LNCaP clone FGC (cell line): ENCODE measurements around the gene TPO.

Experiments
- DNase-seq: peaks from one replicate; pipeline ENCODE4 v3.0.0-alpha.2; 2011; ENCODE audit warnings: low read depth
- H3K4me3 ChIP-seq: 2 replicates; pipeline ENCODE4 v1.5.1; 2011; ENCODE audit warnings: mild to moderate bottlenecking, low read depth, low read length, control low read depth
- TF ChIP-seq, protein P1 (sequence below): IDR thresholded peaks from 2 replicates; pipeline ENCODE4 v1.5.1; 2012; ENCODE audit warnings: mild to moderate bottlenecking; ENCODE audit not compliant: control insufficient read depth, insufficient read depth; ENCODE audit errors: extremely low read depth

Gene TPO

DNA sequence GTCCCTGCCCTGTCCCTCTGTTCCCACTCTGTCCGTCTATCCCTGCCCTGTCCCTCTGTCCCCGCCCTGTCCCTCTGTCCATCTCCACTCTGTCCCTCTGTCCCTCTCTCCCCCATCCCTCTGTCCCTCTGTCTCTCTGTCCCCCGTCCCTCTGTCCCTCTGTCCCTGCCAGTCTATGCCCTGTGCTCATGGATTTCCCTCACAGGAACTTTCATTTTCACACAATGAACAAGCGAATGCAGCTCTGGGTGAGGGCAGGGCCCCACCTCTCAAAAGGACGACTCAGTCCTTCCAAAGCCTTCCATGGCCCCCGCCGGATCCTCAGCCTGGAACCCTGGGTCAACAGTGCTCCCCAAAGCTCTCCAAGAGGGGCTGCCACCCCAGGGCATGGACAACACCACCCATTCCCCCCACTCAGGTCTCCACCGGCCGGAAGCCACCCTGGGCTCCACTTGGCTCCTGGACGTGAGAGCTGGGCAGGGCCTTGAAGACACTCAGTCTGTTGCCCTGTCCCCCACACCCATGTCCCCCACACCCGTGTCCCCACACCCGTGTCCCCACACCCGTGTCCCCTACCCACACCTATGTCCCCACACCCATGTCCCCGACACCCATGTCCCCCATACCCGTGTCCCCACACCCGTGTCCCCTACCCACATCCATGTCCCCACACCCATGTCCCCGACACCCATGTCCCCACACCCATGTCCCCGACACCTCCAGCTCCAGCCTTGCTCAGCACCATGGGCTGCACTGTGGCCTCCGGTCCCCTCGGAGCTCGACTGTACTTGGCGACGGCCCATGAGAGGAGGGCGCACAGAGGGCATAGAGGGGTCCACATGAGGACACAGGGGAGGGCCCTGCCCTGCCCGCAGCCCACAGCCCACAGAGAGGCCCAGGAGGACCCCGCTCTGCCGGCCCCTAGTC lies 175.1 kb downstream of the TPO start:
- TF ChIP-seq, protein P1, sequence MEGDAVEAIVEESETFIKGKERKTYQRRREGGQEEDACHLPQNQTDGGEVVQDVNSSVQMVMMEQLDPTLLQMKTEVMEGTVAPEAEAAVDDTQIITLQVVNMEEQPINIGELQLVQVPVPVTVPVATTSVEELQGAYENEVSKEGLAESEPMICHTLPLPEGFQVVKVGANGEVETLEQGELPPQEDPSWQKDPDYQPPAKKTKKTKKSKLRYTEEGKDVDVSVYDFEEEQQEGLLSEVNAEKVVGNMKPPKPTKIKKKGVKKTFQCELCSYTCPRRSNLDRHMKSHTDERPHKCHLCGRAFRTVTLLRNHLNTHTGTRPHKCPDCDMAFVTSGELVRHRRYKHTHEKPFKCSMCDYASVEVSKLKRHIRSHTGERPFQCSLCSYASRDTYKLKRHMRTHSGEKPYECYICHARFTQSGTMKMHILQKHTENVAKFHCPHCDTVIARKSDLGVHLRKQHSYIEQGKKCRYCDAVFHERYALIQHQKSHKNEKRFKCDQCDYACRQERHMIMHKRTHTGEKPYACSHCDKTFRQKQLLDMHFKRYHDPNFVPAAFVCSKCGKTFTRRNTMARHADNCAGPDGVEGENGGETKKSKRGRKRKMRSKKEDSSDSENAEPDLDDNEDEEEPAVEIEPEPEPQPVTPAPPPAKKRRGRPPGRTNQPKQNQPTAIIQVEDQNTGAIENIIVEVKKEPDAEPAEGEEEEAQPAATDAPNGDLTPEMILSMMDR, result no peak
- no peak overlapping the region for H3K4me3 ChIP-seq
- DNase-seq, result no peak

DNA sequence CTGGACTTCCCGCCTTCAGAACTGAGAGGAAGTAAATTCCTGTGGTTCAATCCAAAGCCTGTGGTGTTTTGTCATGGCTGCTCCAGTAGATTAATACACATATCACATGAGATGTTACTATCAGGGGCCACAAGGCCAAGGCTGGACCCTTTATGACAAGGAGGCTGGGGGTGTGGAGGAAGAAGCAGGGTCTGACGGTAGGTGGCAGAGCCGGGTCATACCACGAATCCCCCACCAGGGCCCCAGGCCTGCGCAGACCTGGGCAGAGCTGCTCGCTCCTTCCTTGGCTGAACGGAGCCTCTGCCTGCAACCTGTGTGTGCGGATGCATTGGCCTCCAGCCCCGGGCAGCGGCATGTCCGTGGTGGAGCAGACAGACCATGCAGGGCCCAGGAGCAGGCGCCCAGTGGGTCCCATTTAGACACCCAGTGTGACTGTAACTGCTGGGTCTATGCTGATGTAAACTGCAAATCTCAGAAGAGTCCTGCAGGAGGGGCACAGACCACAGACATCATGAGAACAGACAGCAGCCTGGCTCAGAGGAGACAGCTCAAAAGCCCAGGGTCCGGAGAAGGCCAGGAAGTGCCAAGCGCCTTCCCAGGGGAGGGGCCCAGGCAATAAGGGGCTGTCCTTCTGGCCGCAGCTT lies 175.8 kb downstream of the TPO start:
- DNase-seq, result no peak
- no peak overlapping the region for H3K4me3 ChIP-seq
- TF ChIP-seq, protein P1, result no peak

DNA sequence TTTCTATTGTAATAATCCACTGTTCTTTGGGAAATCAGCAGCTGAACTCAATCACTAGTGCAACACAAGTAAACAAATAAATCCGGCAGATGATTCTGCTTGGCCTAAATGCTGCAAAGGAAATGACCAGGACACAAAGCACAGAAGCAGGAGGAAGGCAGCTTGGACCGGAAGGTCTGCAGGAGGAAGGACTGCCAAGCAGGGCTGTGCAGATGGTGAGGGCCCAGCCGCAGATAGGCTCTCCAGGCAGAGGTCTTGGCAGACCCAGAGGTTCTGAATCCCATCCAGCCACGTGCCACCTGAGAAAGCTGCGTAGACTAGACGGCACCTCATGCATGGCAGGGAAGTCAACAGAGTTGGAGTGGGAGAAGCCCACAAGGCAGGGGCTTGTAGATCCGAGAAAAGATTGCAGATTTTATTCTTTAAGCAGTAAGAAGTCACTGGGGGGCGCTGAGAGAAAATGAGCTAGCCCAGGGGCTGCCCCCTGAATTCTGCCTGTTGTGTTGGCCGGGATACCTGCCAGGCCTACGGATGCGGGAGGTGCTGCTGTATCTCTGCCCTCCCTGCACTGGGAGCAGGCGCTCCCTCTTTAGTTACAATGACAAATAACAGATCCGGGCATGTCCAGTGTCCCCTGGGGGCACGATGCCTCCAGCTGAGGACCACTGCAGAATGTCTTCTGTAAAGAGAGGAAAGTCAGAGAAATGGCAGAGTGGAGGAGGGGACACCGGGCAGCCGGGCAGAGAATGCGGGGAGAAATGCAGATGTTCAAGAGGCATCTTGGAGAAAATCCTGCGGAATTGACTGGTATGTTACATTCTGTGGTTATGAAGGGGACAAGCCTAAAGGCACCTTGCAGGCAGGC lies 177.6 kb downstream of the TPO start:
- TF ChIP-seq, protein P1, result no peak
- H3K4me3 ChIP-seq, result no peak overlapping the region
- no peak for DNase-seq

DNA sequence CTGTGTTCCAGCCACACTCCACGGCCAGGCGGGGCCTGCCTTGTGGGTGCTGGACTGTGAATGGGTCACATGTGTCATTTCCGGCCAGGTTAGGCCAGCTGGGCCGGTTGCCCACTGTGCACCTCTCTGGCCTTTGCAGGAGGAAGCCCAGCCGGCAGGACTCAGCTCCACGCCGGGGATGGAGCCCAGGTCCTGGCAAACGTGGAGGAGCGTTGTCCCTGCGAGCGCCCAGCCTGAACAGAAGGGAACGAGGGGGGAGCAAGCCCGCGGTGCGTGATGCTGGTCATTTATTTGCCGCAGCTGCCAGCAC lies 178.2 kb downstream of the TPO start:
- no peak for DNase-seq
- no peak overlapping the region for H3K4me3 ChIP-seq
- TF ChIP-seq, protein P1, result no peak
